ENCODE data around the gene PDLIM7. TPM values are rescaled to one million over a fixed set of nuclear protein-coding genes. Genes with fewer than 3 reads are reported as not detected.

Gene PDLIM7
- total RNA-seq, 1 donor from 2014 or later = 187 TPM

GRCh38 chr5:177510567-177511053 lies 13.2 kb upstream of the PDLIM7 start:
- Mint-ChIP-seq H3K4me3 (no peak overlapping the region), H3K36me3 (peaks cover 5% of the 10 kb centered on the region), H3K27ac (no peak overlapping the region), H3K27me3 (no peaks in the 10 kb centered on the region), H3K4me1 (ENCODE audit: unreplicated experiment) (peaks cover 6% of the 10 kb centered on the region), H3K9me3 (no peaks in the 10 kb centered on the region)
- no peak for DNase-seq (ENCODE audit: extremely low spot score, unreplicated experiment)
- no peak for TF ChIP-seq CTCF (conservative IDR thresholded peaks at IDR 0.05)

- H3K9me3 Mint-ChIP-seq = no peaks in the 10 kb centered on the region
- no peak for TF ChIP-seq CTCF (conservative IDR thresholded peaks at IDR 0.05)
- H3K36me3 Mint-ChIP-seq = peaks cover 4% of the 10 kb centered on the region
- no peak overlapping the region for H3K27ac Mint-ChIP-seq
- no peak overlapping the region for H3K4me3 Mint-ChIP-seq
- no peaks in the 10 kb centered on the region for H3K27me3 Mint-ChIP-seq
- H3K4me1 Mint-ChIP-seq (ENCODE audit: unreplicated experiment) = peaks cover under 1% of the 10 kb centered on the region
- no peak for DNase-seq (ENCODE audit: extremely low spot score, unreplicated experiment)
Measured at GRCh38 chr5:177509991-177510566, 12.7 kb upstream of the PDLIM7 start.

- H3K36me3 Mint-ChIP-seq = peaks cover 4% of the 10 kb centered on the region
- no peak within 1 kb of the TSS for H3K27ac Mint-ChIP-seq
- no peak for TF ChIP-seq CTCF (conservative IDR thresholded peaks at IDR 0.05)
- no peak for DNase-seq (ENCODE audit: extremely low spot score, unreplicated experiment)
- H3K9me3 Mint-ChIP-seq = no peaks in the 10 kb centered on the region
- no peaks in the 10 kb centered on the region for H3K4me1 Mint-ChIP-seq (ENCODE audit: unreplicated experiment)
- H3K27me3 Mint-ChIP-seq = no peaks in the 10 kb centered on the region
- no peak within 1 kb of the TSS for H3K4me3 Mint-ChIP-seq
Measured at GRCh38 chr5:177509381-177509951, 12.1 kb upstream of the PDLIM7 start, which contains the start of gene DOK3. Gene DOK3 (minus strand): TSS chr5:177509826. CDS start chr5:177509540, 286 bp downstream.

- Mint-ChIP-seq H3K27me3 (no peaks in the 10 kb centered on the region), H3K27ac (no peak overlapping the region), H3K9me3 (no peaks in the 10 kb centered on the region), H3K36me3 (peaks cover 4% of the 10 kb centered on the region), H3K4me1 (ENCODE audit: unreplicated experiment) (no peaks in the 10 kb centered on the region), H3K4me3 (no peak overlapping the region)
- no peak for DNase-seq (ENCODE audit: extremely low spot score, unreplicated experiment)
- no peak for TF ChIP-seq CTCF (conservative IDR thresholded peaks at IDR 0.05)
Measured at GRCh38 chr5:177508837-177509236, 11.4 kb upstream of the PDLIM7 start.

GRCh38 chr5:177508221-177508611 lies 10.8 kb upstream of the PDLIM7 start:
- no peak for DNase-seq (ENCODE audit: extremely low spot score, unreplicated experiment)
- no peak overlapping the region for H3K4me3 Mint-ChIP-seq
- H3K36me3 Mint-ChIP-seq = peaks cover 4% of the 10 kb centered on the region
- no peak overlapping the region for H3K27ac Mint-ChIP-seq
- no peak for TF ChIP-seq CTCF (conservative IDR thresholded peaks at IDR 0.05)
- H3K27me3 Mint-ChIP-seq = no peaks in the 10 kb centered on the region
- H3K4me1 Mint-ChIP-seq (ENCODE audit: unreplicated experiment) = no peaks in the 10 kb centered on the region
- no peaks in the 10 kb centered on the region for H3K9me3 Mint-ChIP-seq
